22Rv1 (cell line): Measurements from ENCODE around the gene HSPA14.

Source experiments
- ZFX ChIP-seq: fragments of 450-650 bp; IDR thresholded peaks from 2 replicates; pipeline ENCODE4 v1.6.1; 2017; ENCODE audit warnings: antibody characterized with exemption, borderline replicate concordance
- TF ChIP-seq, protein P1 (sequence below): fragments of 450-650 bp; IDR thresholded peaks from 2 replicates; pipeline ENCODE4 v1.5.1; 2017; ENCODE audit warnings: mild to moderate bottlenecking

DNA sequence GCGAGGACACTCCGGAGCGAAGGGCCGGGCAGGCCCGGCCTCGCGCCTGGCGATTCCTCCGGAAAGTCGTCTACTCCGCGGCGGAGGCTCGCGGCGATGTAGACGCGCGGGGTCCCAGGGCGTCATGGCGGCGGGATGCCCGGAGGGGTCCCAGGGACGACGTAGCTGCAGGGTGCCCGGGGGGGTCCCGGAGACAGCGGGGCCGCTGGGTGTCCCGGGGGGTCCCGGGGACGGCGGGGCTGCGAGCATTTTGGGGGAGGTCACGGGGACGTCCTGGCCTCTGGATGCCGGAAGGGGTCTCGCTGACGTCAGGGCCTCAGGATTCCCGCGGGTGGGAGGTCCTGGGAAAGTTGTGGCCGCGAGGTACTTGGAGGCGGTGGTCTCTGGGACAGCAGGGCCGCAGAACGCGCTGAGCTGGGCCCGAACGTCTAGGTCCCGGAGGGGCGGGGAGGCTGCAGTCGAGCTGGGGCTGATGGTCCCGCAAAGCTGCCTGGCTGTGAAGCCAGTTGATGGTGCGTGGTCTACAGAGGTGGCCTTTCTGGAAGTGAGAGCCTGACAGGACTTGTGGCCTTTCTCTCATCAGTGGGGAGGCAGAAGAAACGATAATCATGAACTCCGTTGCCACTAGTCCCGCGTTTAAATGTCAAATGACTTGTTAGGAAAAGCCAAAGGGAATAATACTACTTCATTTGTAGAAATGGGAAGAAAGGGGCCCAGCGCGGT, 637 bp downstream of the HSPA14 start:
- TF ChIP-seq, protein P1, sequence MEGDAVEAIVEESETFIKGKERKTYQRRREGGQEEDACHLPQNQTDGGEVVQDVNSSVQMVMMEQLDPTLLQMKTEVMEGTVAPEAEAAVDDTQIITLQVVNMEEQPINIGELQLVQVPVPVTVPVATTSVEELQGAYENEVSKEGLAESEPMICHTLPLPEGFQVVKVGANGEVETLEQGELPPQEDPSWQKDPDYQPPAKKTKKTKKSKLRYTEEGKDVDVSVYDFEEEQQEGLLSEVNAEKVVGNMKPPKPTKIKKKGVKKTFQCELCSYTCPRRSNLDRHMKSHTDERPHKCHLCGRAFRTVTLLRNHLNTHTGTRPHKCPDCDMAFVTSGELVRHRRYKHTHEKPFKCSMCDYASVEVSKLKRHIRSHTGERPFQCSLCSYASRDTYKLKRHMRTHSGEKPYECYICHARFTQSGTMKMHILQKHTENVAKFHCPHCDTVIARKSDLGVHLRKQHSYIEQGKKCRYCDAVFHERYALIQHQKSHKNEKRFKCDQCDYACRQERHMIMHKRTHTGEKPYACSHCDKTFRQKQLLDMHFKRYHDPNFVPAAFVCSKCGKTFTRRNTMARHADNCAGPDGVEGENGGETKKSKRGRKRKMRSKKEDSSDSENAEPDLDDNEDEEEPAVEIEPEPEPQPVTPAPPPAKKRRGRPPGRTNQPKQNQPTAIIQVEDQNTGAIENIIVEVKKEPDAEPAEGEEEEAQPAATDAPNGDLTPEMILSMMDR: no peak
- no peak for TF ChIP-seq ZFX
